PC-3 (cell line): ENCODE measurements around the gene BCL2L12. TPM values are rescaled to one million over a fixed set of nuclear protein-coding genes. Genes with fewer than 3 reads are reported as not detected.

Experiments used
- ATAC-seq: fragments of 200-7000 bp; cut with Tn5 transposase; 2 replicates; pipeline ENCODE4 v1.9.1; 2020; ENCODE audit warnings: mild to moderate bottlenecking, moderate library complexity
- BruUV-seq: library from RNA; stranded (reverse); fragments of 400-500 nt; replicated peaks from 2 replicates; lab custom pipeline; 2021; lab: Mats Ljungman, UMichigan
- CTCF ChIA-PET: fragments of 300-600 bp; sonication (Branson Sonifier 250); formaldehyde crosslinking; loops from one replicate; lab custom pipeline; 2022; ENCODE audit warnings: antibody characterized with exemption; lab: Charles Lee
- POLR2A ChIA-PET: fragments of 300-600 bp; sonication (Branson Sonifier 250); formaldehyde crosslinking; loops from one replicate; lab custom pipeline; 2022; ENCODE audit warnings: antibody characterized with exemption; ENCODE audit not compliant: unreplicated experiment; lab: Charles Lee
- DNase-seq: peaks from one replicate; pipeline ENCODE4 v3.0.0-alpha.2; 2015
- H2AFZ ChIP-seq: fragments of 300-600 bp; sonication (generic); 2 replicates; pipeline ENCODE4 v1.6.0; 2016; ENCODE audit warnings: antibody characterized with exemption, low read length
- H3F3A ChIP-seq: fragments of 300-600 bp; sonication (generic); one replicate; pipeline ENCODE4 v1.6.0; 2017; ENCODE audit warnings: antibody characterized with exemption, low read length, control low read depth, mild to moderate bottlenecking; ENCODE audit not compliant: unreplicated experiment
- H3K27ac ChIP-seq: fragments of 300-600 bp; sonication (generic); 2 replicates; pipeline ENCODE4 v1.5.1; 2016; ENCODE audit warnings: mild to moderate bottlenecking, low read length
- H3K27me3 ChIP-seq: fragments of 300-600 bp; sonication (generic); 2 replicates; pipeline ENCODE4 v1.6.1; 2016; ENCODE audit warnings: low read length, mixed read lengths
- H3K36me3 ChIP-seq: fragments of 300-600 bp; sonication (generic); 2 replicates; pipeline ENCODE4 v1.6.1; 2016; ENCODE audit warnings: low read depth, mixed run types, low read length, mixed read lengths
- H3K4me1 ChIP-seq: fragments of 300-600 bp; sonication (generic); 2 replicates; pipeline ENCODE4 v1.5.1; 2016; ENCODE audit warnings: low read length; ENCODE audit not compliant: insufficient read depth
- H3K4me2 ChIP-seq: fragments of 300-600 bp; sonication (generic); 2 replicates; pipeline ENCODE4 v1.6.0; 2016; ENCODE audit warnings: low read length
- H3K4me3 ChIP-seq: fragments of 300-600 bp; sonication (generic); 2 replicates; pipeline ENCODE4 v1.5.1; 2016; ENCODE audit warnings: mild to moderate bottlenecking, low read length, mixed read lengths
- H3K79me2 ChIP-seq: fragments of 300-600 bp; sonication (generic); 2 replicates; pipeline ENCODE4 v1.6.1; 2017; ENCODE audit warnings: low read length, mixed read lengths
- H3K9ac ChIP-seq: fragments of 300-600 bp; sonication (generic); 2 replicates; pipeline ENCODE4 v1.6.0; 2016; ENCODE audit warnings: mild to moderate bottlenecking, low read length
- H3K9me2 ChIP-seq: fragments of 300-600 bp; sonication (generic); replicated peaks from 2 replicates; pipeline ENCODE4 v1.6.1; 2016; ENCODE audit warnings: mixed run types, low read length, mixed read lengths
- H3K9me3 ChIP-seq: fragments of 300-600 bp; sonication (generic); 2 replicates; pipeline ENCODE4 v1.6.1; 2016; ENCODE audit warnings: low read length, mixed read lengths
- H4K20me1 ChIP-seq: fragments of 300-600 bp; sonication (generic); 2 replicates; pipeline ENCODE4 v1.6.1; 2016; ENCODE audit warnings: low read length, mixed read lengths
- CTCF ChIP-seq: fragments of 300-600 bp; sonication (generic); conservative IDR thresholded peaks from 2 replicates; pipeline ENCODE4 v1.5.1; 2017; ENCODE audit warnings: antibody characterized with exemption, low read depth, mild to moderate bottlenecking, low read length
- EZH2 ChIP-seq: fragments of 300-600 bp; sonication (generic); IDR thresholded peaks from one replicate; pipeline ENCODE4 v1.6.1; 2017; ENCODE audit warnings: antibody characterized with exemption, mild to moderate bottlenecking, low read length; ENCODE audit not compliant: unreplicated experiment
- EZH2phosphoT487 ChIP-seq: fragments of 300-600 bp; sonication (generic); IDR thresholded peaks from 2 replicates; pipeline ENCODE4 v1.6.1; 2018; ENCODE audit warnings: mild to moderate bottlenecking, antibody characterized with exemption, low read length, borderline replicate concordance
- intact Hi-C: fragments of 100-400 bp; cut with micrococcal nuclease; formaldehyde crosslinking; loops from 2 replicates; pipeline ENCODE4 v1.9.0; 2023
- total RNA-seq: library from RNA; depleted of rRNA; stranded (reverse); fragments of >200 nt; gene quantifications from 2 replicates; pipeline ENCODE4 v1.2.3, GENCODE V29; 2014

Gene BCL2L12
- total RNA-seq, 1 experiment from 2014 or later, result 104 TPM

- H3K9me3 ChIP-seq, result no peaks in the 10 kb centered on the region
- H3K4me3 ChIP-seq, result peak within 1 kb of the TSS; percentile 82
- DNase-seq (peak; percentile 83), ATAC-seq (peak; percentile 69)
- H3F3A ChIP-seq, result no peaks in the 10 kb centered on the region
- H4K20me1 ChIP-seq, result peaks cover 14% of the 10 kb centered on the region; the same call in 1 of the 2 replicates
- no TSS peak for BruUV-seq
- ChIA-PET CTCF (interaction anchor here (0.6 kb wide), 1 partner anchor 78 kb away, joined by 6 read pairs; no protein-coding TSS in a partner anchor), POLR2A (interaction anchor here (0.6 kb wide), 2 partner anchors 161 to 639 kb away, joined by 3 to 5 read pairs; no protein-coding TSS in a partner anchor)
- H3K79me2 ChIP-seq, result no peaks in the 10 kb centered on the region
- H3K4me2 ChIP-seq, result peak within 1 kb of the TSS; percentile 99
- H3K27me3 ChIP-seq, result no peaks in the 10 kb centered on the region
- TF ChIP-seq CTCF, result peak; percentile 94
- no peak for TF ChIP-seq EZH2
- no peak for TF ChIP-seq EZH2phosphoT487
- peaks cover 19% of the 10 kb centered on the region for H3K4me1 ChIP-seq
- H3K36me3 ChIP-seq, result peaks cover 16% of the 10 kb centered on the region
- H3K9ac ChIP-seq, result peak within 1 kb of the TSS; percentile 64
- intact Hi-C loops, result loop anchor here (2.0 to 5.0 kb wide), 2 partner anchors 77 to 118 kb away; partner anchors contain the start of gene AP2A1
- H2AFZ ChIP-seq, result peak within 1 kb of the TSS; percentile 85
- H3K9me2 ChIP-seq, result no peaks in the 10 kb centered on the region
- no peak within 1 kb of the TSS for H3K27ac ChIP-seq
Measured at GRCh38 chr19:49689133-49690078, 23.7 kb downstream of the BCL2L12 start, which contains the start of gene ADM5. ADM5 (plus strand) TSS chr19:49689594; CDS start chr19:49689838, 244 bp downstream.

DNA sequence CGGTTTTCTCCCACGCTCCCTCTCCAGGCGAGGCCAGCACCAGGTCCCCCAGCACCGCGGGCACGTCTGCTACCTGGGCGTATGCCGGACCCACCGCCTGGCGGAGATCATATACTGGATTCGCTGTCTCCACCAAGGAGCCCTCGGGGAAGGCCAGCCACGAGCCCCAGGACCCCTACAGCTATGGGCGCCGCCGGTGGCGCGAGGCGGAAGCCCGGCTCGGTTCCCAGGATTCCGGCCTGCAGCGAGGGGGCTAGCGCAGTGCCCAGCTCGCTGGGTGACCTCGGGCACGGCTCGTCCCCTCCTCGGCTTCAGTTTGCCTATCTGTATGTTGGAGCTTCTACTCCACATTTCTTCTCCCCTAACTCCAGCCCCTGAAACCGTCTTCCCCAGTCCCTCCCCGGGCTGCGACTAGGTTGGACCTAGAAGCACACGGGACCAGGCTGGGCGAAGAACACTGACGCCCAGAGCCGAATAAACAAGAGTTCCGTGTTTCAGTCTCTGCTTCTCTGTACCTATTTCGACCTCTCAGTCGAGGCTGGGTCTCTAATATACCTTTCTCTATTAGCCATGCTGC, 24.4 kb downstream of the BCL2L12 start:
- no peaks in the 10 kb centered on the region for H3F3A ChIP-seq
- H3K9me3 ChIP-seq, result no peaks in the 10 kb centered on the region
- TF ChIP-seq EZH2phosphoT487, result no peak
- no peak for TF ChIP-seq EZH2
- peak; percentile 41; the same call in 1 of the 2 replicates for TF ChIP-seq CTCF
- BruUV-seq, result TSS peak; percentile 92
- peak overlapping the region; percentile 64 for H3K9ac ChIP-seq
- peaks cover 9% of the 10 kb centered on the region for H3K36me3 ChIP-seq
- peaks cover 19% of the 10 kb centered on the region for H3K4me1 ChIP-seq
- peaks cover 8% of the 10 kb centered on the region; the same call in 1 of the 2 replicates for H4K20me1 ChIP-seq
- no peaks in the 10 kb centered on the region for H3K27me3 ChIP-seq
- H2AFZ ChIP-seq, result peak overlapping the region; percentile 85
- peak overlapping the region; percentile 82 for H3K4me3 ChIP-seq
- no peak overlapping the region for H3K27ac ChIP-seq
- ChIA-PET POLR2A (interaction anchor here (0.6 kb wide), 2 partner anchors 160 to 338 kb away, joined by 3 to 17 read pairs; no protein-coding TSS in a partner anchor), CTCF (interaction anchor here (0.7 kb wide), 1 partner anchor 76 kb away, joined by 3 read pairs; no protein-coding TSS in a partner anchor)
- peak overlapping the region; percentile 99 for H3K4me2 ChIP-seq
- intact Hi-C loops, result loop anchor here (2.0 to 5.0 kb wide), 2 partner anchors 77 to 117 kb away; partner anchors contain the start of gene AP2A1
- H3K9me2 ChIP-seq, result no peaks in the 10 kb centered on the region
- no peaks in the 10 kb centered on the region for H3K79me2 ChIP-seq
- DNase-seq (no peak), ATAC-seq (peak; percentile 19)
